HG03457 (cell line): ENCODE measurements around the gene DCAF10.
"Not testable (repeated sequence)": the region's sequence is repeated elsewhere in the genome, so short reads cannot be mapped to it uniquely, and the experiment has no call there.

Source experiments
- ATAC-seq: cut with Tn5 transposase; IDR thresholded peaks from one replicate; pipeline ENCODE4 v1.9.1; 2021; ENCODE audit warnings: moderate number of reproducible peaks; ENCODE audit not compliant: unreplicated experiment

DCAF10 gene

GRCh38 chr9:37790096-37790495 lies 10.5 kb upstream of the DCAF10 start:
- ATAC-seq: no peak

GRCh38 chr9:37792122-37792521 lies 8.5 kb upstream of the DCAF10 start:
- no peak for ATAC-seq

GRCh38 chr9:37796232-37796631 lies 4.4 kb upstream of the DCAF10 start:
- ATAC-seq: no peak

GRCh38 chr9:37798677-37799076 lies 1.9 kb upstream of the DCAF10 start:
- ATAC-seq: no peak

GRCh38 chr9:37801287-37801850 lies 772 bp downstream of the DCAF10 start:
- peak; percentile 17 for ATAC-seq

- ATAC-seq: no peak
These were observed 1.5 kb downstream of the DCAF10 start for GRCh38 chr9:37801959-37802711.

GRCh38 chr9:37806271-37806670 lies 5.7 kb downstream of the DCAF10 start:
- ATAC-seq: no peak

GRCh38 chr9:37809676-37810075 lies 9.1 kb downstream of the DCAF10 start:
- ATAC-seq: not testable (repeated sequence)

- no peak for ATAC-seq
These were observed 11.4 kb downstream of the DCAF10 start for GRCh38 chr9:37811906-37812476.

GRCh38 chr9:37812773-37813379 lies 12.3 kb downstream of the DCAF10 start:
- no peak for ATAC-seq

GRCh38 chr9:37818849-37819248 lies 18.3 kb downstream of the DCAF10 start:
- ATAC-seq: no peak

- no peak for ATAC-seq
These were observed 19.5 kb downstream of the DCAF10 start for GRCh38 chr9:37820142-37820541.

GRCh38 chr9:37825174-37825573 lies 24.6 kb downstream of the DCAF10 start:
- not testable (repeated sequence) for ATAC-seq

GRCh38 chr9:37827483-37828165 lies 27.0 kb downstream of the DCAF10 start:
- no peak for ATAC-seq

GRCh38 chr9:37835821-37836220 lies 35.2 kb downstream of the DCAF10 start:
- no peak for ATAC-seq

- ATAC-seq: peak; percentile 62
These were observed 35.8 kb downstream of the DCAF10 start for GRCh38 chr9:37836386-37836785.

GRCh38 chr9:37839496-37840461 lies 39.2 kb downstream of the DCAF10 start:
- no peak for ATAC-seq

- ATAC-seq: no peak
These were observed 40.1 kb downstream of the DCAF10 start for GRCh38 chr9:37840560-37841194.

GRCh38 chr9:37852222-37852621 lies 51.6 kb downstream of the DCAF10 start:
- no peak for ATAC-seq

GRCh38 chr9:37856551-37856950 lies 56.0 kb downstream of the DCAF10 start:
- ATAC-seq: no peak
